ENCODE measurements around the gene OR56A4.

OR56A4 gene

GRCh38 chr11:6006846-6007245 lies at the start of gene OR56A4:
OR56A4 (minus strand) TSS chr11:6006946; CDS start chr11:6002992, 3,954 bp downstream.
- Histone ChIP-seq H3K9me3 (ENCODE audit: control insufficient read depth, low read depth, low read length) (no peaks in the 10 kb centered on the region), H3K9ac (ENCODE audit: low read length) (no peak within 1 kb of the TSS), H3K27me3 (ENCODE audit: control insufficient read depth, insufficient read depth, low read length) (no peaks in the 10 kb centered on the region), H3K27ac (ENCODE audit: low read length) (no peak within 1 kb of the TSS), H3K36me3 (ENCODE audit: control insufficient read depth, low read depth, low read length) (no peaks in the 10 kb centered on the region), H3K4me1 (ENCODE audit: control insufficient read depth, low read depth, low read length) (no peaks in the 10 kb centered on the region), H3K4me3 (ENCODE audit: low read length) (no peak within 1 kb of the TSS)

- Histone ChIP-seq H3K9ac (ENCODE audit: low read length) (no peak overlapping the region), H3K4me3 (ENCODE audit: low read length) (no peak overlapping the region), H3K27ac (ENCODE audit: low read length) (no peak overlapping the region), H3K4me1 (ENCODE audit: control insufficient read depth, low read depth, low read length) (peaks cover 5% of the 10 kb centered on the region), H3K36me3 (ENCODE audit: control insufficient read depth, low read depth, low read length) (no peaks in the 10 kb centered on the region), H3K27me3 (ENCODE audit: control insufficient read depth, insufficient read depth, low read length) (no peaks in the 10 kb centered on the region), H3K9me3 (ENCODE audit: control insufficient read depth, low read depth, low read length) (no peaks in the 10 kb centered on the region)
These were observed 48.8 kb upstream of the OR56A4 start for GRCh38 chr11:6055569-6055968.

- H3K4me3 ChIP-seq (ENCODE audit: low read length): no peak overlapping the region
- no peaks in the 10 kb centered on the region for H3K27me3 ChIP-seq (ENCODE audit: control insufficient read depth, insufficient read depth, low read length)
- no peaks in the 10 kb centered on the region for H3K9me3 ChIP-seq (ENCODE audit: control insufficient read depth, low read depth, low read length)
- H3K27ac ChIP-seq (ENCODE audit: low read length): no peak overlapping the region
- H3K36me3 ChIP-seq (ENCODE audit: control insufficient read depth, low read depth, low read length): no peaks in the 10 kb centered on the region
- peaks cover 5% of the 10 kb centered on the region for H3K4me1 ChIP-seq (ENCODE audit: control insufficient read depth, low read depth, low read length)
- no peak overlapping the region for H3K9ac ChIP-seq (ENCODE audit: low read length)
These were observed 45.6 kb upstream of the OR56A4 start for GRCh38 chr11:6052374-6052773.

- Histone ChIP-seq H3K36me3 (ENCODE audit: control insufficient read depth, low read depth, low read length) (no peaks in the 10 kb centered on the region), H3K4me1 (ENCODE audit: control insufficient read depth, low read depth, low read length) (no peaks in the 10 kb centered on the region), H3K9me3 (ENCODE audit: control insufficient read depth, low read depth, low read length) (no peaks in the 10 kb centered on the region), H3K27ac (ENCODE audit: low read length) (no peak overlapping the region), H3K4me3 (ENCODE audit: low read length) (no peak overlapping the region), H3K27me3 (ENCODE audit: control insufficient read depth, insufficient read depth, low read length) (no peaks in the 10 kb centered on the region), H3K9ac (ENCODE audit: low read length) (no peak overlapping the region)
These were observed 34.1 kb upstream of the OR56A4 start for GRCh38 chr11:6040874-6041273.

- Histone ChIP-seq H3K27me3 (ENCODE audit: control insufficient read depth, insufficient read depth, low read length) (no peaks in the 10 kb centered on the region), H3K4me3 (ENCODE audit: low read length) (no peak within 1 kb of the TSS), H3K9ac (ENCODE audit: low read length) (no peak within 1 kb of the TSS), H3K27ac (ENCODE audit: low read length) (no peak within 1 kb of the TSS), H3K36me3 (ENCODE audit: control insufficient read depth, low read depth, low read length) (no peaks in the 10 kb centered on the region), H3K4me1 (ENCODE audit: control insufficient read depth, low read depth, low read length) (no peaks in the 10 kb centered on the region), H3K9me3 (ENCODE audit: control insufficient read depth, low read depth, low read length) (no peaks in the 10 kb centered on the region)
These were observed 24.1 kb upstream of the OR56A4 start, which contains the start of gene OR56A1 for GRCh38 chr11:6030708-6031405. OR56A1 (minus strand) TSS chr11:6030758; CDS start chr11:6027692, 3,066 bp downstream.

GRCh38 chr11:6027501-6027900 lies 20.8 kb upstream of the OR56A4 start:
- Histone ChIP-seq H3K4me1 (ENCODE audit: control insufficient read depth, low read depth, low read length) (no peaks in the 10 kb centered on the region), H3K36me3 (ENCODE audit: control insufficient read depth, low read depth, low read length) (no peaks in the 10 kb centered on the region), H3K27me3 (ENCODE audit: control insufficient read depth, insufficient read depth, low read length) (no peaks in the 10 kb centered on the region), H3K27ac (ENCODE audit: low read length) (no peak overlapping the region), H3K4me3 (ENCODE audit: low read length) (no peak overlapping the region), H3K9ac (ENCODE audit: low read length) (no peak overlapping the region), H3K9me3 (ENCODE audit: control insufficient read depth, low read depth, low read length) (no peaks in the 10 kb centered on the region)

- Histone ChIP-seq H3K27ac (ENCODE audit: low read length) (no peak overlapping the region), H3K4me3 (ENCODE audit: low read length) (no peak overlapping the region), H3K9ac (ENCODE audit: low read length) (no peak overlapping the region), H3K9me3 (ENCODE audit: control insufficient read depth, low read depth, low read length) (no peaks in the 10 kb centered on the region), H3K27me3 (ENCODE audit: control insufficient read depth, insufficient read depth, low read length) (no peaks in the 10 kb centered on the region), H3K36me3 (ENCODE audit: control insufficient read depth, low read depth, low read length) (no peaks in the 10 kb centered on the region), H3K4me1 (ENCODE audit: control insufficient read depth, low read depth, low read length) (no peaks in the 10 kb centered on the region)
These were observed 18.3 kb upstream of the OR56A4 start for GRCh38 chr11:6025056-6025455.

GRCh38 chr11:6022956-6023355 lies 16.2 kb upstream of the OR56A4 start:
- Histone ChIP-seq H3K27me3 (ENCODE audit: control insufficient read depth, insufficient read depth, low read length) (no peaks in the 10 kb centered on the region), H3K9me3 (ENCODE audit: control insufficient read depth, low read depth, low read length) (no peaks in the 10 kb centered on the region), H3K4me1 (ENCODE audit: control insufficient read depth, low read depth, low read length) (no peaks in the 10 kb centered on the region), H3K9ac (ENCODE audit: low read length) (no peak overlapping the region), H3K4me3 (ENCODE audit: low read length) (no peak overlapping the region), H3K36me3 (ENCODE audit: control insufficient read depth, low read depth, low read length) (no peaks in the 10 kb centered on the region), H3K27ac (ENCODE audit: low read length) (no peak overlapping the region)

- Histone ChIP-seq H3K4me3 (ENCODE audit: low read length) (no peak overlapping the region), H3K36me3 (ENCODE audit: control insufficient read depth, low read depth, low read length) (no peaks in the 10 kb centered on the region), H3K4me1 (ENCODE audit: control insufficient read depth, low read depth, low read length) (no peaks in the 10 kb centered on the region), H3K27ac (ENCODE audit: low read length) (no peak overlapping the region), H3K27me3 (ENCODE audit: control insufficient read depth, insufficient read depth, low read length) (no peaks in the 10 kb centered on the region), H3K9ac (ENCODE audit: low read length) (no peak overlapping the region), H3K9me3 (ENCODE audit: control insufficient read depth, low read depth, low read length) (no peaks in the 10 kb centered on the region)
These were observed 6.3 kb upstream of the OR56A4 start for GRCh38 chr11:6013042-6013441.

- Histone ChIP-seq H3K9ac (ENCODE audit: low read length) (no peak overlapping the region), H3K27ac (ENCODE audit: low read length) (no peak overlapping the region), H3K4me1 (ENCODE audit: control insufficient read depth, low read depth, low read length) (no peaks in the 10 kb centered on the region), H3K36me3 (ENCODE audit: control insufficient read depth, low read depth, low read length) (no peaks in the 10 kb centered on the region), H3K4me3 (ENCODE audit: low read length) (no peak overlapping the region), H3K27me3 (ENCODE audit: control insufficient read depth, insufficient read depth, low read length) (no peaks in the 10 kb centered on the region), H3K9me3 (ENCODE audit: control insufficient read depth, low read depth, low read length) (no peaks in the 10 kb centered on the region)
These were observed 5.4 kb upstream of the OR56A4 start for GRCh38 chr11:6012035-6012668.

- Histone ChIP-seq H3K36me3 (ENCODE audit: control insufficient read depth, low read depth, low read length) (no peaks in the 10 kb centered on the region), H3K4me3 (ENCODE audit: low read length) (no peak overlapping the region), H3K27me3 (ENCODE audit: control insufficient read depth, insufficient read depth, low read length) (no peaks in the 10 kb centered on the region), H3K9ac (ENCODE audit: low read length) (no peak overlapping the region), H3K9me3 (ENCODE audit: control insufficient read depth, low read depth, low read length) (no peaks in the 10 kb centered on the region), H3K27ac (ENCODE audit: low read length) (no peak overlapping the region), H3K4me1 (ENCODE audit: control insufficient read depth, low read depth, low read length) (no peaks in the 10 kb centered on the region)
These were observed 351 bp downstream of the OR56A4 start for GRCh38 chr11:6006395-6006794.

- Histone ChIP-seq H3K4me1 (ENCODE audit: control insufficient read depth, low read depth, low read length) (no peaks in the 10 kb centered on the region), H3K27ac (ENCODE audit: low read length) (no peak overlapping the region), H3K9me3 (ENCODE audit: control insufficient read depth, low read depth, low read length) (no peaks in the 10 kb centered on the region), H3K9ac (ENCODE audit: low read length) (no peak overlapping the region), H3K27me3 (ENCODE audit: control insufficient read depth, insufficient read depth, low read length) (no peaks in the 10 kb centered on the region), H3K4me3 (ENCODE audit: low read length) (no peak overlapping the region), H3K36me3 (ENCODE audit: control insufficient read depth, low read depth, low read length) (no peaks in the 10 kb centered on the region)
These were observed 4.5 kb downstream of the OR56A4 start for GRCh38 chr11:6002202-6002699.
